GM08714 (cell line): ENCODE measurements around the gene AIFM3.
"Not testable (repeated sequence)": the region's sequence is repeated elsewhere in the genome, so short reads cannot be mapped to it uniquely, and the experiment has no call there.

Experiments used
- H3K4me3 ChIP-seq: fragments of 200-500 bp; sonication (Bioruptor generic); 2 replicates; pipeline ENCODE4 v1.5.1; 2014; ENCODE audit warnings: mild to moderate bottlenecking, low read length, inconsistent platforms
- ZNF274 ChIP-seq: IDR thresholded peaks from 2 replicates; pipeline ENCODE4 v1.6.1; 2012; ENCODE audit warnings: mild to moderate bottlenecking, low read depth, low read length

Gene AIFM3

GRCh38 chr22:20937031-20937793, 29.8 kb upstream of the AIFM3 start:
- no peak overlapping the region for H3K4me3 ChIP-seq
- TF ChIP-seq ZNF274, result no peak

GRCh38 chr22:20937794-20938671, 29.0 kb upstream of the AIFM3 start:
- no peak for TF ChIP-seq ZNF274
- H3K4me3 ChIP-seq, result no peak overlapping the region

- H3K4me3 ChIP-seq, result not testable (repeated sequence)
Observed at GRCh38 chr22:20939457-20940185, 27.4 kb upstream of the AIFM3 start.

GRCh38 chr22:20940186-20940651, 26.8 kb upstream of the AIFM3 start:
- TF ChIP-seq ZNF274, result no peak
- no peak overlapping the region for H3K4me3 ChIP-seq

GRCh38 chr22:20940904-20941385, 26.1 kb upstream of the AIFM3 start:
- no peak for TF ChIP-seq ZNF274
- no peak overlapping the region for H3K4me3 ChIP-seq

- not testable (repeated sequence) for H3K4me3 ChIP-seq
Observed at GRCh38 chr22:20942203-20942902, 24.7 kb upstream of the AIFM3 start.

- TF ChIP-seq ZNF274, result no peak
- no peak overlapping the region for H3K4me3 ChIP-seq
Observed at GRCh38 chr22:20943104-20943933, 23.7 kb upstream of the AIFM3 start.

GRCh38 chr22:20944042-20944441, 23.0 kb upstream of the AIFM3 start:
- no peak overlapping the region for H3K4me3 ChIP-seq
- TF ChIP-seq ZNF274, result no peak

- H3K4me3 ChIP-seq, result no peak overlapping the region
- TF ChIP-seq ZNF274, result no peak
Observed at GRCh38 chr22:20945578-20945934, 21.5 kb upstream of the AIFM3 start.

- no peak for TF ChIP-seq ZNF274
- no peak overlapping the region for H3K4me3 ChIP-seq
Observed at GRCh38 chr22:20946080-20946986, 20.7 kb upstream of the AIFM3 start.

- no peak overlapping the region for H3K4me3 ChIP-seq
- no peak for TF ChIP-seq ZNF274
Observed at GRCh38 chr22:20946991-20947390, 20.1 kb upstream of the AIFM3 start.

- no peak for TF ChIP-seq ZNF274
Observed at GRCh38 chr22:20948450-20948849, 18.6 kb upstream of the AIFM3 start.

More at GRCh38 chr22:20948450-20948849, 18.6 kb upstream of the AIFM3 start:
- H3K4me3 ChIP-seq, result no peak overlapping the region
